Lung (tissue), 12 donors: Measurements from ENCODE around the gene AADACL3. TPM values are rescaled to one million over a fixed set of nuclear protein-coding genes. Genes with fewer than 3 reads are reported as not detected.

Experiments
- ATAC-seq: fragments of 200-7000 bp; cut with Tn5 transposase; one replicate; pipeline ENCODE4 v1.9.1; 2020; ENCODE audit warnings: moderate number of reproducible peaks; ENCODE audit not compliant: insufficient read depth, low FRiP score
- DNase-seq, 3 donors: peaks; one replicate each; pipeline ENCODE4 v3.0.0-alpha.2; 2013 to 2017
- H3K27ac ChIP-seq, 2 donors: one replicate each; pipeline ENCODE4 v1.5.1; 2013; ENCODE audit warnings: mild to moderate bottlenecking in 2 of 2, moderate library complexity in 2 of 2, control low read depth in 1 of 2, inconsistent platforms in 1 of 2, low read depth in 1 of 2, low read length in 1 of 2
- H3K27me3 ChIP-seq, 3 donors: one replicate each; pipeline ENCODE4 v1.5.1; 2013; ENCODE audit warnings: low read length in 2 of 3; ENCODE audit not compliant: control insufficient read depth in 3 of 3, insufficient read depth in 3 of 3
- H3K36me3 ChIP-seq, 4 donors: one replicate each; pipeline ENCODE4 v1.5.1; 2013; ENCODE audit warnings: low read length in 4 of 4, mild to moderate bottlenecking in 1 of 4, moderate library complexity in 1 of 4; ENCODE audit not compliant: control insufficient read depth in 4 of 4, insufficient read depth in 4 of 4
- H3K4me1 ChIP-seq, 5 donors: one replicate each; pipeline ENCODE4 v1.5.1; 2013; ENCODE audit warnings: low read length in 5 of 5, mild to moderate bottlenecking in 2 of 5, moderate library complexity in 1 of 5; ENCODE audit not compliant: control insufficient read depth in 5 of 5, insufficient read depth in 5 of 5
- H3K4me3 ChIP-seq: one replicate; pipeline ENCODE4 v1.5.1; 2013; ENCODE audit warnings: mild to moderate bottlenecking, control low read depth, moderate library complexity
- H3K9ac ChIP-seq, 2 donors: one replicate each; pipeline ENCODE4 v1.5.1; 2013; ENCODE audit warnings: low read length in 2 of 2, control low read depth in 1 of 2; ENCODE audit not compliant: insufficient read depth in 1 of 2
- H3K9me3 ChIP-seq, 4 donors: one replicate each; pipeline ENCODE4 v1.5.1; 2013; ENCODE audit warnings: low read length in 3 of 4, mild to moderate bottlenecking in 1 of 4, moderate library complexity in 1 of 4; ENCODE audit not compliant: control insufficient read depth in 4 of 4, insufficient read depth in 3 of 4
- WGBS, 2 donors: extraction: QIAGEN DNeasy Blood & Tissue Kit; methylation state at CpG; one replicate each; pipeline ENCODE4 v1.1.7; 2013; 5-methylcytosine and 5-hydroxymethylcytosine counted together
- polyA plus RNA-seq, 2 donors: library from polyadenylated mRNA; stranded (reverse); fragments of 200-250 nt; gene quantifications; one replicate each; pipeline ENCODE4 v1.2.1, GENCODE V29; 2013
- total RNA-seq, 2 donors: library from RNA; depleted of rRNA in 1 of 2; stranded (reverse); fragments of >200 nt in 1 of 2; gene quantifications; one replicate each; pipeline ENCODE4 v1.2.1, GENCODE V29; 2014 to 2021
- TF ChIP-seq, protein P1 (sequence below): IDR thresholded peaks from 2 replicates; pipeline ENCODE4 v1.5.1; 2012; ENCODE audit warnings: mild to moderate bottlenecking; ENCODE audit errors: control extremely low read depth, extremely low read depth
- donor health status: control.
- donor health status: control.
- donor health status: Bipolar disorder and iron deficiency.
- donor health status: healthy.
- donor health status: DM: yes; HTN: yes; CAD: no.

Gene AADACL3
- total and polyA plus RNA-seq, 4 donors: not detected

DNA sequence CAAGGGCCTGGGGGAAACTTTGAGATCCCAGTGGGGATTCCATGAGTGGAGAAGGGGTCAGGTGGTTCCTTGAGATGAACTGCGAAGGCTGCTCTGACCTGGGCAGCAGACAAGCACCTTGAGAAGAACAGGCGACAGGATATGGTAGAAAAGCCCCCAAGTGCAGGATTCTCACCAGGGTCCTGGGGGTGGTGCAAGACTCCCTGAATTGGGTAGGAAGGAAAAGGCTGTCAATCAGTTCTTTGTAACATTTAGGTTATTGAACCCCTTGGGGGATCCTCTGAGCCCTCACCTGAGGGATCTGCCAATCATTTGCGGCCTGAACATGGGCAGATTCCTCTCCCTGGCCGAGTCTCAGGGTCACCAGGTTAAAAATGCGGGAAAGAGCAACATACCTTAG lies 55.3 kb downstream of the AADACL3 start:
- Histone ChIP-seq H3K4me3 (no peak overlapping the region), H3K4me1 (no peaks in the 10 kb centered on the region), H3K27me3 (no peaks in the 10 kb centered on the region), H3K9me3 (peaks cover 0 to 2% (median 0%) of the 10 kb centered on the region in 4 donors), H3K27ac (no peak overlapping the region), H3K9ac (no peak overlapping the region), H3K36me3 (no peaks in the 10 kb centered on the region)
- DNase-seq (no peak), ATAC-seq (no peak)
- TF ChIP-seq, protein P1, sequence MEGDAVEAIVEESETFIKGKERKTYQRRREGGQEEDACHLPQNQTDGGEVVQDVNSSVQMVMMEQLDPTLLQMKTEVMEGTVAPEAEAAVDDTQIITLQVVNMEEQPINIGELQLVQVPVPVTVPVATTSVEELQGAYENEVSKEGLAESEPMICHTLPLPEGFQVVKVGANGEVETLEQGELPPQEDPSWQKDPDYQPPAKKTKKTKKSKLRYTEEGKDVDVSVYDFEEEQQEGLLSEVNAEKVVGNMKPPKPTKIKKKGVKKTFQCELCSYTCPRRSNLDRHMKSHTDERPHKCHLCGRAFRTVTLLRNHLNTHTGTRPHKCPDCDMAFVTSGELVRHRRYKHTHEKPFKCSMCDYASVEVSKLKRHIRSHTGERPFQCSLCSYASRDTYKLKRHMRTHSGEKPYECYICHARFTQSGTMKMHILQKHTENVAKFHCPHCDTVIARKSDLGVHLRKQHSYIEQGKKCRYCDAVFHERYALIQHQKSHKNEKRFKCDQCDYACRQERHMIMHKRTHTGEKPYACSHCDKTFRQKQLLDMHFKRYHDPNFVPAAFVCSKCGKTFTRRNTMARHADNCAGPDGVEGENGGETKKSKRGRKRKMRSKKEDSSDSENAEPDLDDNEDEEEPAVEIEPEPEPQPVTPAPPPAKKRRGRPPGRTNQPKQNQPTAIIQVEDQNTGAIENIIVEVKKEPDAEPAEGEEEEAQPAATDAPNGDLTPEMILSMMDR: no peak
- 65 to 77% methylated on average over 5 of the region's 5 CpGs for WGBS, 2 donors

DNA sequence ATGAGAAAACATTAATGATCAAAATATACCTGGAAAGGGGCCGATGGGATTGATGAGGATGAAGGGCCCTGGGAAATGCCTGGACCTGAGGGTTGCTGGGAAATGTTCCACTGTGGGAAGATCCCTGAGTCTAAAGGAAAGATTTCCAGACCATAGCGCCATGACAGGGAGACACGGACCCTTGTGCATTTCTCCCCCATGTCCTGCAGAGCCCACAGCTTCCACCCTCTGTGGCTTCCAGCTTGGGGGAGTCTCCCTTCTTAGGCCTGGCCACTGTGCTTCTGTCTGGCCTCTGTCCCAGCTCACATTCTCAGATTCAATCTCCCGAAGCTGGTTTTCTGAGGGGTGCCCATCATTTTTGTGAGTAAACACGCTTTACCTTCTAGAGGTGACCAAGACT lies 56.6 kb downstream of the AADACL3 start:
- Histone ChIP-seq H3K9me3 (peaks cover 0 to 2% (median 0%) of the 10 kb centered on the region in 4 donors), H3K27me3 (no peaks in the 10 kb centered on the region), H3K9ac (no peak overlapping the region), H3K4me3 (no peak overlapping the region), H3K4me1 (no peaks in the 10 kb centered on the region), H3K27ac (no peak overlapping the region), H3K36me3 (no peaks in the 10 kb centered on the region)
- 88 to 91% methylated on average over 5 of the region's 5 CpGs for WGBS, 2 donors
- no peak for DNase-seq
- ATAC-seq: no peak
- TF ChIP-seq, protein P1: no peak

DNA sequence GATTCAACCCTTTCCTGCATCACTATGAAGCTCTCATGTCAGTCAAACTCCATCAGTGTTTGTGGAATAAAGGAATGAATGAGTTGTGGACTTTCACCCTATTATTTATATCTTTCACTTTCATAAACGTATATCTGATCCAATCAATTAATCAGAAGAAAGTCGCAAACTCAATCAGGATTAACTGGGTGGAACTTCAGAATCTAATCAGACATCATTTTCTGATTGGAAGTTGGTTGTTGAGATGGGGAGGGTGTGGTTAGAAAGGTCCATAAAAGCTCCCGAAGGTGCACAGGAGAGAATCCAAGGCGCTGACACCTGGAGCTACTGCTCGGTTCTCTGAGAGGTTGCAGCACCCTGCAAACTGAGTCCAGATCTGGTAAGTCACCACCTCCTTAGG lies 57.5 kb downstream of the AADACL3 start, which contains the start of gene PRAMEF12:
Gene PRAMEF12 (plus strand): TSS at position 301 of the 400 bp plus-strand sequence. CDS start 1,130 bp downstream, outside the sequence.
- H3K4me1 ChIP-seq: no peaks in the 10 kb centered on the region
- no peak within 1 kb of the TSS for H3K27ac ChIP-seq
- peaks cover 0 to 2% (median 0%) of the 10 kb centered on the region in 4 donors for H3K9me3 ChIP-seq
- TF ChIP-seq, protein P1: no peak
- no peaks in the 10 kb centered on the region for H3K36me3 ChIP-seq
- DNase-seq: no peak
- no peaks in the 10 kb centered on the region for H3K27me3 ChIP-seq
- no peak for ATAC-seq
- 90% methylated on average over 5 of the region's 5 CpGs for WGBS, 2 donors
- no peak within 1 kb of the TSS for H3K9ac ChIP-seq
- no peak within 1 kb of the TSS for H3K4me3 ChIP-seq

DNA sequence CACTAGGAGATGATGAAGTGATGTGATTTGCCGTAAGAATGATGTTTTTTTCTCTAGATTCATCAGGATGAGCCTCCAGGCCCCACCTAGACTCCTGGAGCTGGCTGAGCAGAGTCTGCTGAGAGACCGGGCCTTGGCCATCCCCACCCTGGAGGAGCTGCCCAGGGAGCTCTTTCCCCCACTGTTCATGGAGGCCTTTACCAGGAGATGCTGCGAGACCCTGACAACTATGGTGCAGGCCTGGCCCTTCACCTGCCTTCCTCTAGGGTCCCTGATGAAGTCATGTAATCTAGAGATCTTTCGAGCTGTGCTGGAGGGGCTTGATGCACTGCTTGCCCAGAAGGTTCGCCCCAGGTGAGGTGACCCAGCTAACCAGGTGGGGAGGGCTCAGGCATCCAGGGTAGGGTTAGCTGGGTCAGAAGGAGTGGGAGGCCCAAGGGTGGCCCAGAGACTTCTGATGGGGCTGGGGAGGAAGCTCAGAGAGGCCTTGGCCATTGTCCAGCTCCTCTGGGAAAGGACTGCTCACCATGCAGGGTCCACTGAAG lies 59.0 kb downstream of the AADACL3 start:
- Histone ChIP-seq H3K9ac (no peak overlapping the region), H3K27me3 (no peaks in the 10 kb centered on the region), H3K4me1 (no peaks in the 10 kb centered on the region), H3K4me3 (no peak overlapping the region), H3K27ac (no peak overlapping the region), H3K9me3 (peaks cover 0 to 2% (median 0%) of the 10 kb centered on the region in 4 donors), H3K36me3 (no peaks in the 10 kb centered on the region)
- DNase-seq: no peak
- whole genome bisulfite sequencing, 2 donors: 83 to 86% methylated on average over 5 of the region's 5 CpGs
- TF ChIP-seq, protein P1: no peak
- ATAC-seq: no peak
